A549 (cell line): ENCODE results near the gene STAB2. TPM values are rescaled to one million over a fixed set of nuclear protein-coding genes. Genes with fewer than 3 reads are reported as not detected.

Experiments
- ATAC-seq, 2 experiments: fragments of 200-7000 bp in 1 of 2; fragments of >200 bp in 1 of 2; cut with Nextera tagmentation in 1 of 2; cut with Tn5 transposase in 1 of 2; 3 replicates each; pipeline versions ENCODE4 v1.8.0 to v1.9.1; 2018 to 2020; ENCODE audit warnings: mild to moderate bottlenecking in 1 of 2, moderate library complexity in 1 of 2
- CTCF ChIA-PET: fragments of 300-600 bp; sonication (Branson Sonifier 250); formaldehyde crosslinking; extraction: SDS; loops from one replicate; lab custom pipeline; 2021; ENCODE audit warnings: antibody characterized with exemption, inconsistent platforms; lab: Yijun Ruan, JAX
- POLR2A ChIA-PET: fragments of 350-600 bp; formaldehyde crosslinking; extraction: SDS; loops from one replicate; lab custom pipeline; 2021; ENCODE audit warnings: antibody characterized with exemption, inconsistent platforms; lab: Yijun Ruan, JAX
- DNase-seq, 2 experiments: peaks; one replicate each; pipeline versions ENCODE4 v3.0.0 to v3.0.0-alpha.2; 2011 to 2016; ENCODE audit warnings: low read depth in 1 of 2, low spot score in 1 of 2
- FAIRE-seq: peaks from 2 replicates; lab custom pipeline; 2011; peaks lifted over from hg19 to GRCh38; lab: Jason Lieb, UNC
- H3K27ac ChIP-seq, 2 experiments: fragments of >200 bp; sonication (Bioruptor Twin); formaldehyde crosslinking; 3 replicates each; pipeline ENCODE4 v1.5.1; 2016 to 2017
- H3K4me1 ChIP-seq: fragments of >200 bp; sonication (Bioruptor Twin); formaldehyde crosslinking; 3 replicates; pipeline ENCODE4 v1.6.1; 2016
- H3K4me2 ChIP-seq: fragments of >200 bp; sonication (Bioruptor Twin); formaldehyde crosslinking; 3 replicates; pipeline ENCODE4 v1.6.1; 2016
- H3K4me3 ChIP-seq: fragments of >200 bp; sonication (Bioruptor Twin); formaldehyde crosslinking; 3 replicates; pipeline ENCODE4 v1.5.1; 2016
- H3K9me3 ChIP-seq: fragments of >200 bp; sonication (Bioruptor Twin); formaldehyde crosslinking; 3 replicates; pipeline ENCODE4 v1.6.1; 2016
- ATOH8 ChIP-seq: fragments of 250-450 bp; sonication (Bioruptor Pico); IDR thresholded peaks from 2 replicates; pipeline ENCODE4 v1.5.0; 2020; ENCODE audit warnings: low read depth, mild to moderate bottlenecking, moderate library complexity
- CEBPB ChIP-seq, 2 experiments: fragments of >200 bp in 1 of 2; sonication (Bioruptor Twin) in 1 of 2; formaldehyde crosslinking in 1 of 2; IDR thresholded peaks; 2 replicates each; pipeline ENCODE4 v1.6.1; 2012 to 2016
- E2F6 ChIP-seq: IDR thresholded peaks from 2 replicates; pipeline ENCODE4 v1.6.1; 2012; ENCODE audit warnings: low read depth, borderline replicate concordance
- EHF ChIP-seq: fragments of 250-450 bp; sonication (Bioruptor Pico); IDR thresholded peaks from 2 replicates; pipeline ENCODE4 v1.5.0; 2020; ENCODE audit warnings: mild to moderate bottlenecking
- EP300 ChIP-seq, 2 experiments: fragments of >200 bp; sonication (Bioruptor Twin); formaldehyde crosslinking; IDR thresholded peaks; 2 replicates in 1 of 2; 3 replicates in 1 of 2; pipeline ENCODE4 v1.6.1; 2016 to 2017
- ESRRA ChIP-seq: fragments of 150-350 bp; IDR thresholded peaks from 2 replicates; pipeline ENCODE4 v1.6.1; 2014; ENCODE audit warnings: mild to moderate bottlenecking, low read length, borderline replicate concordance
- FOSL2 ChIP-seq, 2 experiments: fragments of 450-650 bp in 1 of 2; fragments of >200 bp in 1 of 2; sonication (Bioruptor Twin) in 1 of 2; formaldehyde crosslinking; IDR thresholded peaks; 2 replicates each; pipeline versions ENCODE4 v1.5.0 to v1.6.1; 2016 to 2020; ENCODE audit warnings: mild to moderate bottlenecking in 1 of 2, moderate library complexity in 1 of 2
- HEYL ChIP-seq: fragments of 250-450 bp; sonication (Bioruptor Pico); IDR thresholded peaks from 2 replicates; pipeline ENCODE4 v1.8.0; 2021; ENCODE audit warnings: mild to moderate bottlenecking, moderate library complexity
- HOXA7 ChIP-seq: fragments of 250-450 bp; sonication (Bioruptor Pico); IDR thresholded peaks from 2 replicates; pipeline ENCODE4 v1.5.0; 2020; ENCODE audit warnings: mild to moderate bottlenecking, moderate library complexity
- HOXB13 ChIP-seq: fragments of 250-450 bp; sonication (Bioruptor Pico); IDR thresholded peaks from 2 replicates; pipeline ENCODE4 v1.5.0; 2020; ENCODE audit warnings: low read depth, mild to moderate bottlenecking, moderate library complexity
- MAX ChIP-seq: IDR thresholded peaks from 2 replicates; pipeline ENCODE4 v1.6.1; 2012
- MAZ ChIP-seq: fragments of 150-350 bp; IDR thresholded peaks from 2 replicates; pipeline ENCODE4 v1.6.1; 2014; ENCODE audit warnings: antibody characterized with exemption, low read depth, low read length, borderline replicate concordance
- NFE2L2 ChIP-seq: fragments of 150-350 bp; conservative IDR thresholded peaks from 2 replicates; pipeline ENCODE4 v1.6.1; 2014; ENCODE audit warnings: low read length
- NPAS2 ChIP-seq: fragments of 250-450 bp; sonication (Bioruptor Pico); IDR thresholded peaks from 2 replicates; pipeline ENCODE4 v1.8.0; 2022; ENCODE audit warnings: mild to moderate bottlenecking, moderate library complexity, borderline replicate concordance
- NR3C1 ChIP-seq: fragments of >200 bp; sonication (Bioruptor Twin); formaldehyde crosslinking; IDR thresholded peaks from 3 replicates; pipeline ENCODE4 v1.6.1; 2017
- PBX3 ChIP-seq: IDR thresholded peaks from 2 replicates; pipeline ENCODE4 v1.6.1; 2012
- POLR2A ChIP-seq: IDR thresholded peaks from 2 replicates; pipeline ENCODE4 v1.6.1; 2012; ENCODE audit warnings: mild to moderate bottlenecking, low read length
- RFX5 ChIP-seq: fragments of 450-650 bp; IDR thresholded peaks from 2 replicates; pipeline ENCODE4 v1.7.1; 2014; ENCODE audit warnings: antibody characterized with exemption, mild to moderate bottlenecking, moderate library complexity
- SMC3 ChIP-seq: fragments of >200 bp; sonication (Bioruptor Twin); formaldehyde crosslinking; IDR thresholded peaks from 3 replicates; pipeline ENCODE4 v1.6.1; 2018; ENCODE audit warnings: inconsistent platforms
- SREBF2 ChIP-seq: fragments of 450-650 bp; IDR thresholded peaks from 2 replicates; pipeline ENCODE4 v1.6.1; 2014; ENCODE audit warnings: mild to moderate bottlenecking, moderate library complexity
- USF2 ChIP-seq: fragments of 450-650 bp; IDR thresholded peaks from 2 replicates; pipeline ENCODE4 v1.6.1; 2014; ENCODE audit warnings: antibody characterized with exemption
- ZSCAN20 ChIP-seq: fragments of 250-450 bp; sonication (Bioruptor Pico); IDR thresholded peaks from 2 replicates; pipeline ENCODE4 v1.8.0; 2022; ENCODE audit warnings: mild to moderate bottlenecking, moderate library complexity
- WGBS: methylation state at CpG from one replicate; pipeline ENCODE4 v1.1.6; 2017; ENCODE audit errors: missing lambda C conversion rate; 5-methylcytosine and 5-hydroxymethylcytosine counted together
- polyA plus RNA-seq, 4 experiments: library from polyadenylated mRNA; depleted of rRNA in 3 of 4; stranded (reverse); fragments of >200 nt; fragmentation: RNase III in 1 of 4; extraction: RNeasy Plus Mini Kit Qiagen cat#74134 plus additional on column Dnase treatment in 1 of 4; gene quantifications; 2 replicates in 3 of 4; 3 replicates in 1 of 4; pipeline ENCODE4 v1.2.3, GENCODE V29; 2011 to 2017
- TF ChIP-seq, protein P1 (sequence below): fragments of >200 bp; sonication (Bioruptor Twin); formaldehyde crosslinking; IDR thresholded peaks from 3 replicates; pipeline ENCODE4 v1.6.1; 2016
- TF ChIP-seq, protein P2 (sequence below): fragments of 150-350 bp; IDR thresholded peaks from 2 replicates; pipeline ENCODE4 v1.6.1; 2014; ENCODE audit warnings: low read depth, mild to moderate bottlenecking, low read length
- TF ChIP-seq, protein P3 (sequence below): fragments of 250-450 bp; sonication (Bioruptor Pico); IDR thresholded peaks from 2 replicates; pipeline ENCODE4 v1.5.0; 2021; ENCODE audit warnings: mild to moderate bottlenecking, moderate library complexity, borderline replicate concordance
- TF ChIP-seq, protein P4 (sequence below): fragments of >200 bp; sonication (Bioruptor Twin); formaldehyde crosslinking; IDR thresholded peaks from 3 replicates; pipeline ENCODE4 v1.5.1; 2016

The STAB2 gene
- polyA plus RNA-seq, 2 of the 4 experiments (the other 2 are of a cell fraction), result not detected

DNA sequence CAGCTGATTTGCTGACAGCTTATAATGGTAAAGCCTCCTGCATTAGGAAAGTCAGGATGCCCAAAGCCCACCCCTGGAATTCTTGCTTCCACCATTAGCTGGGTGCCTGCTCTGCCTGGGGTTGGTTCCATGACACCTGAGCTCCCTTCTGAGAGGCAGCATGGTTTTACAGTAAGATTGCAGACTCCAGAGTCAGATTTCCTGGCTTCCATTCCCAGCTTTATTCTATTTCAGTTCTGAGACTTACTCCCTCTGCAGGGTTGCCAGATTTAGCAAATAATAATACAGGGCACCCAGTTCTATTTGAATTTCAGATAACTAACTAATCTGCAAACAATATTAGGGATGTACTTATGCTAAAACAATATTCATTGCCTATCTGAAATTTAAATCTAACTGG lies 12.2 kb downstream of the STAB2 start:
- Histone ChIP-seq H3K4me3 (no peak overlapping the region), H3K4me1 (no peaks in the 10 kb centered on the region), H3K27ac (no peak overlapping the region), H3K4me2 (no peak overlapping the region), H3K9me3 (no peaks in the 10 kb centered on the region)
- POLR2A ChIA-PET, result no interaction called here
- FAIRE-seq (no peak), DNase-seq (no peak), ATAC-seq (no peak)
- CTCF ChIA-PET, result interaction anchor here (0.6 to 1.3 kb wide), 3 partner anchors 18 to 1815 kb away, joined by 3 to 4 read pairs (median 3); no protein-coding TSS in a partner anchor
- TF ChIP-seq HOXB13 (CRISPR knock-in tag), result no peak
- TF ChIP-seq, protein P1, sequence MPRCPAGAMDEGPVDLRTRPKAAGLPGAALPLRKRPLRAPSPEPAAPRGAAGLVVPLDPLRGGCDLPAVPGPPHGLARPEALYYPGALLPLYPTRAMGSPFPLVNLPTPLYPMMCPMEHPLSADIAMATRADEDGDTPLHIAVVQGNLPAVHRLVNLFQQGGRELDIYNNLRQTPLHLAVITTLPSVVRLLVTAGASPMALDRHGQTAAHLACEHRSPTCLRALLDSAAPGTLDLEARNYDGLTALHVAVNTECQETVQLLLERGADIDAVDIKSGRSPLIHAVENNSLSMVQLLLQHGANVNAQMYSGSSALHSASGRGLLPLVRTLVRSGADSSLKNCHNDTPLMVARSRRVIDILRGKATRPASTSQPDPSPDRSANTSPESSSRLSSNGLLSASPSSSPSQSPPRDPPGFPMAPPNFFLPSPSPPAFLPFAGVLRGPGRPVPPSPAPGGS, result no peak
- TF ChIP-seq, protein P2, sequence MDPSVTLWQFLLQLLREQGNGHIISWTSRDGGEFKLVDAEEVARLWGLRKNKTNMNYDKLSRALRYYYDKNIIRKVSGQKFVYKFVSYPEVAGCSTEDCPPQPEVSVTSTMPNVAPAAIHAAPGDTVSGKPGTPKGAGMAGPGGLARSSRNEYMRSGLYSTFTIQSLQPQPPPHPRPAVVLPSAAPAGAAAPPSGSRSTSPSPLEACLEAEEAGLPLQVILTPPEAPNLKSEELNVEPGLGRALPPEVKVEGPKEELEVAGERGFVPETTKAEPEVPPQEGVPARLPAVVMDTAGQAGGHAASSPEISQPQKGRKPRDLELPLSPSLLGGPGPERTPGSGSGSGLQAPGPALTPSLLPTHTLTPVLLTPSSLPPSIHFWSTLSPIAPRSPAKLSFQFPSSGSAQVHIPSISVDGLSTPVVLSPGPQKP, result no peak
- TF ChIP-seq ATOH8, result no peak
- no peak for TF ChIP-seq EP300 (IDR thresholded peaks at IDR 0.05)
- TF ChIP-seq PBX3, result no peak
- no peak for TF ChIP-seq E2F6
- no peak for TF ChIP-seq EHF (CRISPR knock-in tag)
- no peak for TF ChIP-seq NR3C1
- no peak for TF ChIP-seq NPAS2 (CRISPR knock-in tag)
- TF ChIP-seq HOXA7 (CRISPR knock-in tag), result no peak
- TF ChIP-seq HEYL (CRISPR knock-in tag), result no peak
- no peak for TF ChIP-seq ZSCAN20 (CRISPR knock-in tag)
- TF ChIP-seq, all 56 proteins: peak for 0

GRCh38 chr12:103600967-103601728 lies 14.1 kb downstream of the STAB2 start:
- ChIA-PET POLR2A (no interaction called here), CTCF (interaction anchor here (0.7 kb wide), 1 partner anchor 781 kb away, joined by 4 read pairs; no protein-coding TSS in a partner anchor)
- Histone ChIP-seq H3K4me2 (no peak overlapping the region), H3K27ac (no peak overlapping the region), H3K9me3 (no peaks in the 10 kb centered on the region), H3K4me3 (no peak overlapping the region), H3K4me1 (no peaks in the 10 kb centered on the region)
- ATAC-seq (no peak), DNase-seq (no peak), FAIRE-seq (no peak)
- WGBS, result 71% methylated on average over 10 of the region's 10 CpGs
- TF ChIP-seq ESRRA (no peak), USF2 (no peak), RFX5 (no peak), SMC3 (no peak), SREBF2 (no peak), NFE2L2 (no peak), POLR2A (no peak), MAZ (no peak), HOXA7 (CRISPR knock-in tag) (no peak), MAX (no peak), FOSL2 (IDR thresholded peaks at IDR 0.05) (no peak), FOSL2 (CRISPR knock-in tag; IDR thresholded peaks at IDR 0.05) (no peak), CEBPB (IDR thresholded peaks at IDR 0.05) (no peak)
- TF ChIP-seq, protein P3, sequence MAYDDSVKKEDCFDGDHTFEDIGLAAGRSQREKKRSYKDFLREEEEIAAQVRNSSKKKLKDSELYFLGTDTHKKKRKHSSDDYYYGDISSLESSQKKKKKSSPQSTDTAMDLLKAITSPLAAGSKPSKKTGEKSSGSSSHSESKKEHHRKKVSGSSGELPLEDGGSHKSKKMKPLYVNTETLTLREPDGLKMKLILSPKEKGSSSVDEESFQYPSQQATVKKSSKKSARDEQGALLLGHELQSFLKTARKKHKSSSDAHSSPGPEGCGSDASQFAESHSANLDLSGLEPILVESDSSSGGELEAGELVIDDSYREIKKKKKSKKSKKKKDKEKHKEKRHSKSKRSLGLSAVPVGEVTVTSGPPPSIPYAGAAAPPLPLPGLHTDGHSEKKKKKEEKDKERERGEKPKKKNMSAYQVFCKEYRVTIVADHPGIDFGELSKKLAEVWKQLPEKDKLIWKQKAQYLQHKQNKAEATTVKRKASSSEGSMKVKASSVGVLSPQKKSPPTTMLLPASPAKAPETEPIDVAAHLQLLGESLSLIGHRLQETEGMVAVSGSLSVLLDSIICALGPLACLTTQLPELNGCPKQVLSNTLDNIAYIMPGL (CRISPR knock-in tag), result no peak
- TF ChIP-seq, protein P4, sequence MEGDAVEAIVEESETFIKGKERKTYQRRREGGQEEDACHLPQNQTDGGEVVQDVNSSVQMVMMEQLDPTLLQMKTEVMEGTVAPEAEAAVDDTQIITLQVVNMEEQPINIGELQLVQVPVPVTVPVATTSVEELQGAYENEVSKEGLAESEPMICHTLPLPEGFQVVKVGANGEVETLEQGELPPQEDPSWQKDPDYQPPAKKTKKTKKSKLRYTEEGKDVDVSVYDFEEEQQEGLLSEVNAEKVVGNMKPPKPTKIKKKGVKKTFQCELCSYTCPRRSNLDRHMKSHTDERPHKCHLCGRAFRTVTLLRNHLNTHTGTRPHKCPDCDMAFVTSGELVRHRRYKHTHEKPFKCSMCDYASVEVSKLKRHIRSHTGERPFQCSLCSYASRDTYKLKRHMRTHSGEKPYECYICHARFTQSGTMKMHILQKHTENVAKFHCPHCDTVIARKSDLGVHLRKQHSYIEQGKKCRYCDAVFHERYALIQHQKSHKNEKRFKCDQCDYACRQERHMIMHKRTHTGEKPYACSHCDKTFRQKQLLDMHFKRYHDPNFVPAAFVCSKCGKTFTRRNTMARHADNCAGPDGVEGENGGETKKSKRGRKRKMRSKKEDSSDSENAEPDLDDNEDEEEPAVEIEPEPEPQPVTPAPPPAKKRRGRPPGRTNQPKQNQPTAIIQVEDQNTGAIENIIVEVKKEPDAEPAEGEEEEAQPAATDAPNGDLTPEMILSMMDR, result no peak
